ENCODE data around the gene MAGEB1. TPM values are rescaled to one million over a fixed set of nuclear protein-coding genes. Genes with fewer than 3 reads are reported as not detected.

Gene MAGEB1
- total RNA-seq, 1 experiment from 2014 or later = 0.17 TPM

DNA sequence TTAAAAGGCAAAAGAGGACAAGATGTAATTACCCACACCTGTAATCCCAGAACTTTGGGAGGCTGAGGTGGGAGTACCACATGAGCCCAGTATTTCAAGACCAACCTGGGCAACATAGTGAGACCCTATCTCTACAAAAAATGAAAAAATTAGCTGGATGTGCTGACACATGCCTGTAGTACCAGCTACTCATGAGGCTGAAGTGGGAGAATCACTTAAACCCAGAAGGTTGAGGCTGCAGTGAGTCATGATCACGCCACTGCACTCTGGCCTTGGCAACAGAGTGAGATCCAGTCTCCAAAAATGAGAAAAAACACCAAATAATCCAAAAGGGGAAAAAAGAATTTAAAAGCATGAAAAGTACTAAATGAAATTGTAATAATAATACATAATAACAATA lies 31.4 kb downstream of the MAGEB1 start:
- H3K4me2 ChIP-seq (ENCODE audit: insufficient read depth, insufficient read length, low read length) = no peak overlapping the region
- no peaks in the 10 kb centered on the region for H3K9me3 ChIP-seq (ENCODE audit: control insufficient read depth, low read depth, low read length)
- H3K14ac ChIP-seq (ENCODE audit: insufficient read depth, low read length) = no peak overlapping the region
- H2BK5ac ChIP-seq (ENCODE audit: insufficient read length, low read length) = no peak overlapping the region
- H3K4ac ChIP-seq (ENCODE audit: low read depth, low read length) = no peak overlapping the region
- Mint-ChIP-seq H3K4me1 (peaks cover 3% of the 10 kb centered on the region in 2 experiments; a peak in 2 of 4 replicates), H3K27ac (no peak overlapping the region; a peak in 1 of 7 replicates), H3K36me3 (ENCODE audit: insufficient read depth in 1 of 3, low read depth in 3 of 3) (no peaks in the 10 kb centered on the region; a peak in 1 of 7 replicates), H3K4me3 (no peak overlapping the region), H3K9me3 (peaks cover 4 to 44% of the 10 kb centered on the region in 2 experiments; a peak in 4 of 5 replicates), H3K27me3 (ENCODE audit: low read depth) (no peaks in the 10 kb centered on the region)
- H3K23me2 ChIP-seq (ENCODE audit: insufficient read length, low read depth, low read length, poor library complexity, severe bottlenecking) = no peaks in the 10 kb centered on the region
- H4K20me1 ChIP-seq (ENCODE audit: control insufficient read depth, insufficient read depth, insufficient read length) = no peaks in the 10 kb centered on the region
- no peak overlapping the region for H2BK12ac ChIP-seq (ENCODE audit: insufficient read length, low read depth, low read length)
- H4K5ac ChIP-seq (ENCODE audit: insufficient read length, low read depth, low read length) = no peak overlapping the region
- no peak overlapping the region for H2BK20ac ChIP-seq (ENCODE audit: low read depth, low read length, poor library complexity, severe bottlenecking)
- no peak for DNase-seq
- no peak overlapping the region for H4K91ac ChIP-seq (ENCODE audit: insufficient read length, low read depth, low read length)
- no peaks in the 10 kb centered on the region for H3K27me3 ChIP-seq (ENCODE audit: insufficient read depth, low read length)
- TF ChIP-seq, protein P1, sequence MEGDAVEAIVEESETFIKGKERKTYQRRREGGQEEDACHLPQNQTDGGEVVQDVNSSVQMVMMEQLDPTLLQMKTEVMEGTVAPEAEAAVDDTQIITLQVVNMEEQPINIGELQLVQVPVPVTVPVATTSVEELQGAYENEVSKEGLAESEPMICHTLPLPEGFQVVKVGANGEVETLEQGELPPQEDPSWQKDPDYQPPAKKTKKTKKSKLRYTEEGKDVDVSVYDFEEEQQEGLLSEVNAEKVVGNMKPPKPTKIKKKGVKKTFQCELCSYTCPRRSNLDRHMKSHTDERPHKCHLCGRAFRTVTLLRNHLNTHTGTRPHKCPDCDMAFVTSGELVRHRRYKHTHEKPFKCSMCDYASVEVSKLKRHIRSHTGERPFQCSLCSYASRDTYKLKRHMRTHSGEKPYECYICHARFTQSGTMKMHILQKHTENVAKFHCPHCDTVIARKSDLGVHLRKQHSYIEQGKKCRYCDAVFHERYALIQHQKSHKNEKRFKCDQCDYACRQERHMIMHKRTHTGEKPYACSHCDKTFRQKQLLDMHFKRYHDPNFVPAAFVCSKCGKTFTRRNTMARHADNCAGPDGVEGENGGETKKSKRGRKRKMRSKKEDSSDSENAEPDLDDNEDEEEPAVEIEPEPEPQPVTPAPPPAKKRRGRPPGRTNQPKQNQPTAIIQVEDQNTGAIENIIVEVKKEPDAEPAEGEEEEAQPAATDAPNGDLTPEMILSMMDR (conservative IDR thresholded peaks at IDR 0.05) = no peak
- no peaks in the 10 kb centered on the region for H3K79me2 ChIP-seq (ENCODE audit: insufficient read depth, low read length)
- no peak overlapping the region for H4K8ac ChIP-seq (replicated peaks; ENCODE audit: insufficient read length, low read depth, low read length)
- H2AFZ ChIP-seq (ENCODE audit: low read length) = no peak overlapping the region
- no peak overlapping the region for H3K18ac ChIP-seq (ENCODE audit: insufficient read length, low read depth, low read length)
- no peaks in the 10 kb centered on the region for H3K4me1 ChIP-seq (ENCODE audit: insufficient read depth, low read length)
- H2BK15ac ChIP-seq (ENCODE audit: low read depth, low read length) = no peak overlapping the region
- no peak overlapping the region for H3T11ph ChIP-seq (ENCODE audit: low read length)
- no peak overlapping the region for H3K9ac ChIP-seq (ENCODE audit: extremely low read depth, insufficient read length, low read length)
- H3K79me1 ChIP-seq (ENCODE audit: insufficient read depth, low read depth, low read length, poor library complexity, severe bottlenecking) = no peaks in the 10 kb centered on the region
- no CpG with 5 or more reads among the region's 1 CpG for WGBS (ENCODE audit: extremely low coverage, insufficient read length, low lambda C conversion rate)
- no peak overlapping the region for H3K56ac ChIP-seq (ENCODE audit: insufficient read length, low read depth, low read length)
- no peak overlapping the region for H2BK120ac ChIP-seq (ENCODE audit: low read depth, low read length, poor library complexity, severe bottlenecking)
- no peak overlapping the region for H3K23ac ChIP-seq (ENCODE audit: insufficient read length, low read depth, low read length)
- H2AK5ac ChIP-seq (ENCODE audit: insufficient read length, low read length) = no peak overlapping the region
- H3K27ac ChIP-seq (ENCODE audit: insufficient read length, low read depth, low read length) = no peak overlapping the region

All from H9 (cell line).